ENCODE results near the gene TNNI3K. TPM values are rescaled to one million over a fixed set of nuclear protein-coding genes. Genes with fewer than 3 reads are reported as not detected.

TNNI3K gene
- polyA plus RNA-seq, 1 of the 3 experiments (the other 2 are of a cell fraction): 0.31 TPM

DNA sequence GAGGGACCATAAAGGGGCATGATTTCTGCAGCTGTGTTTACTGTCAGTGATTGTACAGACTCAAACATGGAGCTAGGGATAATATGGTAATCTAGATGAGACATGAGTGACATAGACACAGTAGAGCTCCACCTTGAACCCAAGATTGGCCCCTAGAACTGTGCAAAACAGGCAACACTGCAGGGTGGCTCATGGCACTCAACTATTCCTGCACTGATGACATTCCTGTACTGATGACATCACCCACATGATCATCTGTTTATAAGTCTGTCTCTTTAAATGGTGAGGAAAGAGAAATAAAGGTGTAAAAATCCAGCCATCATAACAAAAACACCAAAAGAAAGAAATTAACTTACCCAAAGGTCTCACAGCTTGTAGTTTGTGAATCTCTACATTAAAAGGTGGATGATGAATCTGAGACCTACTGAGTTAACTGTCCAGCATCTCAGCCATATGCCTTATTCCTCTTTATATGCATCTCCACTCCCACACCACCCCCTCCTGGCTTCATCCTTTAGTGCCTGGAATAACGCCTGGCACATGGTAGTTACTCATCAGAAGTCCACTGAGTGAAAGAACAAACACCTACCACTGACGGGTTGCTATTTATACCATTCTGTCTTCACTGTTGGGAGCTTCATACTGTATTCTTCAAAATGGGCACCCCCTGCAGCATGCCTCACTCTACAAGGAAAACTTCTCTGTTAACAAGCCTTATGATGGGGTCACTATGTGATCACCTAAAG, 277.2 kb downstream of the TNNI3K start, which contains the start of gene LRRC53:
LRRC53 (minus strand) TSS at position 442 of the 746 bp plus-strand sequence. CDS start 29,262 bp downstream, outside the sequence.
- H3K9ac ChIP-seq: no peak within 1 kb of the TSS
- no peak for DNase-seq
- no peak for TF ChIP-seq GABPA (IDR thresholded peaks at IDR 0.05; ENCODE audit: low read depth)
- no peak for TF ChIP-seq RXRA (IDR thresholded peaks at IDR 0.05; ENCODE audit: borderline replicate concordance, low read depth)
- no peak for TF ChIP-seq IRF3 (IDR thresholded peaks at IDR 0.05; ENCODE audit: low read depth, low read length)
- TF ChIP-seq FOSL2 (IDR thresholded peaks at IDR 0.05; ENCODE audit: borderline replicate concordance, low read depth): no peak
- no peak for TF ChIP-seq RFX5 (IDR thresholded peaks at IDR 0.05; ENCODE audit: low read length)
- no peak for TF ChIP-seq FOXJ3 (CRISPR knock-in tag; IDR thresholded peaks at IDR 0.05)
- no peak for TF ChIP-seq SMC3 (IDR thresholded peaks at IDR 0.05; ENCODE audit: low read depth, low read length)
- TF ChIP-seq, protein P1, sequence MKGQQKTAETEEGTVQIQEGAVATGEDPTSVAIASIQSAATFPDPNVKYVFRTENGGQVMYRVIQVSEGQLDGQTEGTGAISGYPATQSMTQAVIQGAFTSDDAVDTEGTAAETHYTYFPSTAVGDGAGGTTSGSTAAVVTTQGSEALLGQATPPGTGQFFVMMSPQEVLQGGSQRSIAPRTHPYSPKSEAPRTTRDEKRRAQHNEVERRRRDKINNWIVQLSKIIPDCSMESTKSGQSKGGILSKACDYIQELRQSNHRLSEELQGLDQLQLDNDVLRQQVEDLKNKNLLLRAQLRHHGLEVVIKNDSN (IDR thresholded peaks at IDR 0.05; ENCODE audit: borderline replicate concordance, low read depth): no peak
- no peak for TF ChIP-seq POLR2AphosphoS5 (IDR thresholded peaks at IDR 0.05; ENCODE audit: low read depth, low read length)
- TF ChIP-seq MXI1 (IDR thresholded peaks at IDR 0.05; ENCODE audit: low read depth, low read length): no peak
- TF ChIP-seq USF2 (IDR thresholded peaks at IDR 0.05; ENCODE audit: borderline replicate concordance, low read depth, low read length): no peak
- TF ChIP-seq, protein P2, sequence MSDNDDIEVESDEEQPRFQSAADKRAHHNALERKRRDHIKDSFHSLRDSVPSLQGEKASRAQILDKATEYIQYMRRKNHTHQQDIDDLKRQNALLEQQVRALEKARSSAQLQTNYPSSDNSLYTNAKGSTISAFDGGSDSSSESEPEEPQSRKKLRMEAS (IDR thresholded peaks at IDR 0.05; ENCODE audit: low read depth): no peak
- no peak for TF ChIP-seq TCF12 (IDR thresholded peaks at IDR 0.05)
- TF ChIP-seq TAF1 (IDR thresholded peaks at IDR 0.05; ENCODE audit: borderline replicate concordance, low read depth, low read length): no peak
- TF ChIP-seq PBX3 (IDR thresholded peaks at IDR 0.05): no peak
- TF ChIP-seq EZH2phosphoT487 (IDR thresholded peaks at IDR 0.05; ENCODE audit: borderline replicate concordance, low read depth): no peak
- TF ChIP-seq JUND (IDR thresholded peaks at IDR 0.05): no peak
- TF ChIP-seq SIN3A (IDR thresholded peaks at IDR 0.05; ENCODE audit: borderline replicate concordance, low read depth, low read length): no peak
- TF ChIP-seq MEF2A (IDR thresholded peaks at IDR 0.05; ENCODE audit: borderline replicate concordance, low read depth): no peak
- no peak within 1 kb of the TSS for H2AFZ ChIP-seq (ENCODE audit: low read depth)
- no peak within 1 kb of the TSS for H3K4me2 ChIP-seq
- H3K9me3 ChIP-seq: no peaks in the 10 kb centered on the region
- no peaks in the 10 kb centered on the region for H3F3A ChIP-seq (replicated peaks; ENCODE audit: insufficient read depth)
- POLR2A ChIA-PET: no interaction called here
- H3K27me3 ChIP-seq (ENCODE audit: insufficient read depth): no peaks in the 10 kb centered on the region
- H3K4me1 ChIP-seq (ENCODE audit: control insufficient read depth in 1 of 2, insufficient read depth in 2 of 2, low read depth in 1 of 2, low read length in 1 of 2): peaks cover 0 to 2% of the 10 kb centered on the region in 2 experiments; a peak in 2 of 4 replicates
- H3K79me2 ChIP-seq (ENCODE audit: insufficient read depth): no peaks in the 10 kb centered on the region
- no peaks in the 10 kb centered on the region for H3K36me3 ChIP-seq (replicated peaks in 1 of 2; ENCODE audit: control insufficient read depth in 1 of 2, insufficient read depth in 2 of 2, low read length in 1 of 2)
- no peaks in the 10 kb centered on the region for H4K20me1 ChIP-seq (ENCODE audit: insufficient read depth)
- no peaks in the 10 kb centered on the region for H3K9me2 ChIP-seq
- CTCF ChIA-PET: interaction anchor here (0.6 to 1.8 kb wide), 3 partner anchors 8 to 221 kb away, joined by 3 to 11 read pairs (median 3); no protein-coding TSS in a partner anchor
- H3K27ac ChIP-seq (ENCODE audit: low read depth in 2 of 2, low read length in 1 of 2): no peak within 1 kb of the TSS
- no peak within 1 kb of the TSS for H3K4me3 ChIP-seq (ENCODE audit: low read depth in 2 of 2, low read length in 1 of 2)
- WGBS (ENCODE audit: low lambda C conversion rate): 20% methylated on average over 2 of the region's 2 CpGs

Data from SK-N-SH (cell line).